OCI-LY3 (cell line): ENCODE results near the gene KLHL3.

ENCODE experiments used
- EZH2phosphoT487 ChIP-seq: fragments of 200-600 bp; shearing (Covaris generic); IDR thresholded peaks from 2 replicates; pipeline ENCODE4 v1.6.1; 2018; ENCODE audit warnings: antibody characterized with exemption, mixed run types, low read depth
- TF ChIP-seq, protein P1 (sequence below): fragments of 200-600, 300-600 bp; sonication (generic); IDR thresholded peaks from 2 replicates; pipeline ENCODE4 v1.5.1; 2014; ENCODE audit warnings: antibody characterized with exemption, low read length, low read depth

GRCh38 chr5:137735555-137736284, at the start of gene KLHL3:
- TF ChIP-seq, protein P1, sequence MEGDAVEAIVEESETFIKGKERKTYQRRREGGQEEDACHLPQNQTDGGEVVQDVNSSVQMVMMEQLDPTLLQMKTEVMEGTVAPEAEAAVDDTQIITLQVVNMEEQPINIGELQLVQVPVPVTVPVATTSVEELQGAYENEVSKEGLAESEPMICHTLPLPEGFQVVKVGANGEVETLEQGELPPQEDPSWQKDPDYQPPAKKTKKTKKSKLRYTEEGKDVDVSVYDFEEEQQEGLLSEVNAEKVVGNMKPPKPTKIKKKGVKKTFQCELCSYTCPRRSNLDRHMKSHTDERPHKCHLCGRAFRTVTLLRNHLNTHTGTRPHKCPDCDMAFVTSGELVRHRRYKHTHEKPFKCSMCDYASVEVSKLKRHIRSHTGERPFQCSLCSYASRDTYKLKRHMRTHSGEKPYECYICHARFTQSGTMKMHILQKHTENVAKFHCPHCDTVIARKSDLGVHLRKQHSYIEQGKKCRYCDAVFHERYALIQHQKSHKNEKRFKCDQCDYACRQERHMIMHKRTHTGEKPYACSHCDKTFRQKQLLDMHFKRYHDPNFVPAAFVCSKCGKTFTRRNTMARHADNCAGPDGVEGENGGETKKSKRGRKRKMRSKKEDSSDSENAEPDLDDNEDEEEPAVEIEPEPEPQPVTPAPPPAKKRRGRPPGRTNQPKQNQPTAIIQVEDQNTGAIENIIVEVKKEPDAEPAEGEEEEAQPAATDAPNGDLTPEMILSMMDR, result no peak
- TF ChIP-seq EZH2phosphoT487, result no peak
